OCI-M1 (cell line): ENCODE measurements around the gene WNT9B.
"Not testable (repeated sequence)": the region's sequence is repeated elsewhere in the genome, so short reads cannot be mapped to it uniquely, and the experiment has no call there.

Source experiments
- DNase-seq: peaks from one replicate; lab custom pipeline; 2025; lab: John Stamatoyannopoulos, UW

WNT9B gene

DNA sequence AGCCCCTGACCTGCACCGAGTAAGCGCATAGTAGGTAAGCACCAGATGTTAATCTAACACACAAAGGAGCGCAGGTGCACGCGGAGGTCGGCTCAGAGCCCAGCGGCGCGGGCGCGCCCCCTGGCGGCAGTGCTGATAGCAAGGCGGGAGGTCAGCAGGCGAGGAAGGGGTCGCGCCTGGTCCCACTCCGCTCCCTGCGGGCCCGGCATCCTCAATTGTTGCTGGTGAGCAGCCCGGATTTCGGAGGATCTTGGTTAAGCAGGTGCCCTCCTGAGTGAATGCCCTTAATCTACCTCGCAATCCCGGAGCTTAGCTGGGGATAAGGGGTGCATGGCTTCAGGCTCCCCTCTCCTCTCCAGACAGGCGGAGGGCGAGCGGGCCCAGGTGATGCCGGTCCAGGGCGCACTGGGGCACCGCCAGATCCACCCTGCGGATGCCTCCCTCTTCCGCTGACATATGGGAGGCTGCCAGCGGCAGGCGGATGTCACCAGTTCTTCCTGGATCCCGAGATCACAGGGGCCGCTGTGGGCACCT, 28.9 kb upstream of the WNT9B start:
- peak; percentile 8 for DNase-seq

DNA sequence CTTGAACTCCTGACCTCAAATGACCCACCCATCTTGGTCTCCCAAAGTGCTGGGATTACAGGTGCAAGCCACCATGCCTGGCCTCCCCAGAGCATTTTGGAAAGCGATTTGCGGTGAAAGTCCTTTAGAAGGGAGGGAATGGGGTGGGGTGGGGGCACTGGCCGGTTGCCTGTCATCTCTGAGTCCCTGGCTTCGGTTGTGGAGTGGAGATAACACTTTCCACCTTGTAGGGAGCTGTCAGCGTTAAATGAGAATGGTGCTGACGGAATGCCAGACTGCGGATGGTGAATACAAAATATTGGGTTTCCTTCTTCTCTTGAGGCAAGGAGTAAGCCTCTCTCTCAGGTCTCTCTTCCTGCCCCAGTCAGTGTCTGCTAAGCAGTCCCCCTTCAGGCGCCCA, 27.7 kb upstream of the WNT9B start:
- DNase-seq = no peak

DNA sequence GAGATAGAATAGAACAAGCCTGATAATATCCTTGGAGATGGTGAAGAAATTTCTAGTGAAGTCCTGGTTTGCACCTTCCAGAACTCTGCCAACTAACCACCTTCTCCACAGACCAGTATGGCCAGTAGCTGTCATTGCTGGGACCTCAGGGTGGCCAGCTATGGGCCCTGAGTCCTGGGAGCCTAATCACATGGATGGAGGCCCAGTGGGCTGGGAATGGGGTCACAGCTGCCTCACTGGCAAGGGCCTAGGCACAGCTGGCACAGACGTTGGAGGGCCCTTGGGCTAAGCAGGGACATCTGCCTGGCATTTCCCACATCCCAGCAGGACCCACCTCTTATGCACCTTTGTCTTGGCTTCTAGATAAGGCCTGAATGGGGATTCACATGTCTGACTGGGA, 25.3 kb upstream of the WNT9B start:
- DNase-seq = no peak

DNA sequence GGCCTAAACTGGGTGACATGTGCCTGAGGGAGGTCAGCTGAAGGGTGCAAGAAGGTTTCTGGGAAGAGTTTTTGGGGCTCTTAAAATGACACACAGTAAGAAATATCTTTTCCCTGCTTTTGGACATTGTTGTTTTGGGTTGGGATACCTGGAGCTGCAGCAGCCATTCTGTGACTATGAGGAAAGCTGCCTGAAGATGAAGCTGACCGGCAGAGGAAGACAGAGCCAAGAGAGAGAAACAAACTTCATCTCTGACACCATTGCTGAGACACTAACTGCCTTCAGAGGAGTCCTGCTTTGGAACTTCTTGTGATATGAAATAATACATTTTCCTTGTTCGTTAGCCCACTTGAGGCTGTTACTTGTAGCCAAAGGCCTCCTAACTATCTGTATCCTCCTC, 24.1 kb upstream of the WNT9B start:
- no peak for DNase-seq

DNA sequence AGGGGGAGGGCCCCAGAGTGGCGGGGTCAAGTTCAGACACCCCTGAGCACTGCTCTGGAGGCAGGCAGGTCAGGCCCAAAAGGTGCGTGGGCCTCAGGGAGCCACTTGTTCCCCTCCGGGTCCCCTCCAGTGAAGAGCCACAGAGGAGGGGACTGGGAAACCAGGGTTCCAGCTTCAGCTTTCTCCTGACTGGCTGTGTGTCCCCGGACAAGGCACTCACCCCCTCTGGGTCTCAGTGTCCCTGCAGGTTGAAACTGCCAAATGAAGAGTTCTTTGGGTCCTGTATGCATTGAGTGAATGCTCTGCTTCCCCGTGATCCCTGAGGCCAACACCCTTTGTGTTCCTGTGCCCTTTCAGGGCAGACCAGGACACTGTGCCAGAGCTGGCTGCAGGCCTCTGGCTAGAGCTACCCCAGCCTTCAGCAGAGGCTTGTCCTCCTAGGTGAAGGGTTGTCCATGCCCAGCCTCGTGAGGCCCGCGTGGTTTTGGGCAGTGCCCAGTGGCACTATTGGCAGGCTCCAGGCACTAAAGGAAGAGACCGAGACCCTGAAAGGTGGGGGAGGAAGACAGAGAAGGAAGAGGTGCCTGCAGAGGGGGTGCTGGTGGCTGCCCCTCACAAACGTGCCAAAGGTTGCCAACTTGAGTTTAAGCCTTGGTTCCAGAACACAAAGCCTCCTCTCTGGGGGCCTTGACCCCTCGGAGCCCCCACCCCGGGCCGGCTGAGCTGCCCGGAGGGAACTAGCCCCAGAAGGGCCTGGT, 19.6 kb upstream of the WNT9B start:
- DNase-seq = no peak

- DNase-seq = no peak
These were observed 19.0 kb upstream of the WNT9B start for GRCh38 chr17:46832331-46832821.

GRCh38 chr17:46832945-46833839, 18.2 kb upstream of the WNT9B start:
- no peak for DNase-seq

- DNase-seq = no peak
These were observed 17.6 kb upstream of the WNT9B start for GRCh38 chr17:46833840-46834208.

DNA sequence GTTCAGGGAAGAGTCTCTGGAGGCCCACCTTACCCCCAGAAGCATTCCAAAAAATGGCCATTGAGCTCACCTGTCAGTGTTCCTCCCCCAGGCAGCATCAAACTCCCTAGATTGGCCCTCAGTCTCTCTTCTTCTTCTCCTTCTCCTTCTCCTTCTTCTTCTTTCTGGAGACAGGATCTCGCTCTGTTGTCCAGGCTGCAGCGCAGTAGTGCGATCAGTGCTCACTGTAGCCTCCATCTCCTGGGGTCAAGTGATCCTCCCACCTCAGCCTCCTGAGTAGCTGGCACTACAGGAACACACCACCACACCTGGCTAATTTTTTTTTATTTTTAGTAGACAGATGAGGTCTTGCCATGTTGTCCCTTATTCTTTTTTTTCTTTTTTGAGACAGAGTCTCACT, 16.5 kb upstream of the WNT9B start:
- no peak for DNase-seq

- no peak for DNase-seq
These were observed 14.9 kb upstream of the WNT9B start for GRCh38 chr17:46836500-46836899.

DNA sequence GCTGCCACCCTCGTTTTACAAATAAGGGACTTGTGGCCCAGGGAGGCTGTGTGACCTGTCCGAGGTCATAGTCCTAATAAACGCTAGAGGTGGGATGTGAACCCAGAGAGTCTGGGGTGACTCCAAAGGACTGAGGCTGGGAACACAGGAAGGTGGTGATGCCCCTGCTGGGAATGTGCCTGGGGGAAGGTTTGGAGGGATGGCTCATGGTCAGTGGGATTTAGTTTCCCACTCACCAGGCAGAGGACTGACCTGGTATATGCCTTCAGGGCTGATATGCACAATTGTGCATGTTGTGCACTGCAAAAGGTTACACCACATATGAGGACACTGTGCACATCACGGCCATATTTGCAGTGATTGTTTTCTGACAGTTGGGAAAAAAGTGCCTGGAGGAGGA, 13.9 kb upstream of the WNT9B start:
- no peak for DNase-seq

DNA sequence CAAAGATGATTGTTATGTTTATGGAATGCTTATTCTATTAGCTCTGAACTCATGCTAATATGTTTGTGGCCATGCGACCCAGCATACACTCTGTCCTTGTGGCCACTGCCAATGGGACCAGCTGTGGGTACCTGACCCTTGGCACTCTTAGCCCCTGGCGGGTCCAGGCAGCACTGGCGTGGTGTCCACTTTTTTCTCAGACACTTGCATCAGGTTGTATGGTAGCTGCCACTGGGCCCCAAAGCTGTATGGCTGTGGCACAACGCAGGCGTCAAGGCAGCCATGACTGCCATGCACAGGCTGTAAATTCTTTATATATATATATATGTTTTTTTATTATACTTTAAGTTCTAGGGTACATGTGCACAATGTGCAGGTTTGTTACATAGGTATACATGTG, 12.2 kb upstream of the WNT9B start:
- DNase-seq = no peak

DNA sequence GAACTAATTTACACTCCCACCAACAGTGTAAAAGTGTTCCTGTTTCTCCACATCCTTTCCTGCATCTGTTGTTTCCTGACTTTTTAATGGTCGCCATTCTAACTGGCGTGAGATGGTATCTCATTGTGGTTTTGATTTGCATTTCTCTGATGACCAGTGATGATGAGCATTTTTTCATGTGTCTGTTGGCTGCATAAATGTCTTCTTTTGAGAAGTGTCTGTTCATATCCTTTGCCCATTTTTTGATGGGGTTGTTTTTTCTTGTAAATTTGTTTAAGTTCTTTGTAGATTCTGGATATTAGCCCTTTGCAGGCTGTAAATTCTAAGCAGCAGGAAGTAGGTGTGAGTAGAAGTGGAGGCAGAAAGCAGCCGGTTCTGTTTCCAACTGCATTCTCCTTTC, 10.8 kb upstream of the WNT9B start:
- not testable (repeated sequence) for DNase-seq

DNA sequence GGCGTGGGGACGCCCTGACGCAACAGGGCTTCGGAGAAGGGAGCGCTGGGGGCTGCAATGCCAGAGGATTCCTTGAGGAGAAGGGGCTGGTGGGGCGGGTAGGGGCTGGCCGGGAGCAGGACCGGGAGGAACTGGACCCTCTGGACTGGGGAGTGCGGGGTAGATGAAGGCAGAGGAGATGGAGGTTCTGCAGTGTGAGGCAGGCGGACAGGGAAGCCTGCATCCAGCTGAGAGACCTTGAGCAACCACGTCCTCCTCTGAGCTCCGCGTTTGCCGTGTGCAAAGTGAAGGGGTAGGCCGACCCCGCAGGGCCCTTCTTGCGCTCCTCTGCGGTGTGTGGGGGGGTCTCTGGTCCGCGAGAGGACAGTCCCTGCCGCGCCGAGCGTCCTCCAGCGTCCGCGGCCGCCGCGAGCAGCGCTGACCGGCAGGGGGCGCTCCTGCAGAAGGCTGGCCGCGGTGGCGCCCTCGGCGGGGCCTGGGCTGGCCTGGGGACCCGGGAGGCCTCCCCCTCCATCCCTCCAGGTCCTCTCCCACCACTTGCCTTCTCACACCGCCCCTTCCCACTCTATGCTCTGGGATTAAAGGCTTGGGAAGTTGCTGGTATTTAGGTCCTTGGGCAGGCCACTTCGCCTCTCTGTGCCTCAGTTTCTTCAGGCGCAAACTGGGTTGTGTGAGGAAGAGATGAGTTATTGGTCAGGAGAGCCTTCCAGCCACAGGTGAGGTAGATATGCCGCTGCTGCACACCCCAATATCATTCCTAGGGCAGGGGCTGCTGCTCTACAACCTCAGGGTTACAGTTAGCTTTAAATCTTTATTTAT, 9.6 kb upstream of the WNT9B start:
- DNase-seq = no peak

- DNase-seq = peak; percentile 28
These were observed 8.5 kb upstream of the WNT9B start for GRCh38 chr17:46842835-46843234.

DNA sequence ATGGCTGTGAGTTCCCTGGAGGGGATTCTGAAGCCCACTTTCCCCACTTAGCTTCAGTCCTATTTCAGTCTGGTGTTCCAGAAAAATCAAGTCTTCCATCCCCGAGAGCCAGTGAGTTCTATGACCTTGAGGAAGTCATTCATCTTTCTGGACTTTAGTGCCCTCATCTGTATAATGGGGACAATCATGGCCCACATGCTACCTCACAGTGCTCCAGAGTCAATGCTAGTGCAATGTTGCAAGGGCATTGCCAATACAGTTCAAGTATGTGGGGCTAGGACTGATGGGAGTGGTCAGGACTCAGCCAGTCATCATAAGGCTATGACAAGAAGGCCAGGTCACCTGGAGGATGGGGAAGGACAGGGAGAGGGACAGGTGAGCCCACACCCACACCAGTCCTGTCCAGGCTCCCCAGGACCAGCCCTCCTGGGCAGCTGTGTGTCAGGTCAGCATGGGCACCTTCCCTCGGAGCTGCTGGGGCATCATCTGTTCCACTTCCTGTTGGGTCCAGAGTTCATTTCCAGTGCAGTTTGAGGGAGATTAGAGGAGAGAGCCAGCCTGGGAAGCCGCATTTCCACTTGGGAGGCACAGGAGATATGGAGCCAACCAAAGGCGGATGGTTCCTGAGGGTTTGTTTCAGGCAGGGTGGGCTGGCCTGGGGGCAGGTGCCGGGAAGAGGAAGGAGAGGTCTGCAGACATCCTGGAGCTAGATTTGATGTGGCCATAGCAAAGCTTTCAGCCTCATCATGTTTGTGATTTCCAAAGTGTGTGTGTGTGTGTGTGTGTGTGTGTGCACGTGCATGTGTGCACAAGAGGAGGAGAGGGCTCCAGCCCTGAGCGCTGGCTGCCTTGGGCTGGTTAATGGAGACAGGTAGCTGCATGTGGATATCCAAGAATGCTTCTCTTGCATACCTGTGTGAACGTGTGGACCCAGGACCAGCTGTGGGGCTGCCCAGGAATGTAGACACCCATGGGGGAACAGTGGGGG, 3.9 kb upstream of the WNT9B start:
- DNase-seq = no peak

DNA sequence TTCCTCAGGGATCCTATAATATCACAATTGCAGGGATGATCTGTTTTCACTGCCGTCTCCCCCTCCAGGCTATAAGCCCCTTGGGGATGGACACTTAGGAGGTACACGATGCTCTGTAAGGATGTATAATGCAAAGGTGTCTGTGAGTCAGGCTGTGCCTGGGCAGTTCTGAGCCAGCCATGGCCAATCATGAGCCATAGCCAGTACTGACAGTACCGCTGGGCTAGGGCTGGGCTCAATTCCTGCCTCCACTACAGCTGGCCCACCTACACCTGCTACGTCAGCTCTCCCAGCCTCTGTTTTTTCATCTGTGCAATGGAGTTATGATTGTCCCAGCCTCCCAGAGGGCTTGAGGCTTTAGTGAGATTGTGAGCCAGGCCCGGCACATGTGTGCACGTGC, 2.8 kb upstream of the WNT9B start:
- no peak for DNase-seq

- DNase-seq = no peak
These were observed 725 bp upstream of the WNT9B start for GRCh38 chr17:46850688-46851028.

DNA sequence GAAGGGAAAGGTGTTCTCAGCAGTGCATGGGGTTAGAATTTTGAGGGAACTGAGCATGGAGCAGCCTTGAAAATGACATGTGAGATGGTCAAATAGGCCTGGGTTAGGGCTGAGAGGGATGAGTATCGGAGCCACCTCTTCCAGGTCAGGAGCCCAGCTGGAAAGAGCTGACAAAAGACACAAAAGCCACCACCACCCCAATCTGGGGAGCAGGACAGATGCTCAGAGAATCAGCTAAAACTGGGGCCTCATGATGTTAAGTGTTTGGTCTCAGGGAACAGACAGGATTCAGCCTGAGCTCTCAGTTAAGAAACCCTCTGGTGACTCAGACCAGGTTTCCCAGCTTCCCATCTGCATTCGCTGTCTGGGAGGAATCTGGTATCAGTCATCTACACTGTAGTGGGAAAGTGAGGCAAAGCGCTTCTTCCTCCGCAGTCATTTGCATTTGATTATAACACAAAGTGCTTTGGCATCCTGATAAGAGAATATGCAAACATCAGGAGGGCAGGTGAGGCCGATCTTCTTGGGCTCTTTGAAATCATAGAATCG, 2.6 kb downstream of the WNT9B start:
- DNase-seq = no peak

- DNase-seq = no peak
These were observed 3.1 kb downstream of the WNT9B start for GRCh38 chr17:46854515-46854914.

- DNase-seq = no peak
These were observed 3.6 kb downstream of the WNT9B start for GRCh38 chr17:46854948-46855347.
